Activated CD4-positive, alpha-beta T cell treated with anti-CD3 and anti-CD28 coated beads for 4 hours (primary cell): Measurements from ENCODE around the gene PEAR1.
"Not testable (repeated sequence)": the region's sequence is repeated elsewhere in the genome, so short reads cannot be mapped to it uniquely, and the experiment has no call there.

Experiments
- DNase-seq, 2 donors: peaks; one replicate each; pipeline ENCODE4 v3.0.0-alpha.2; 2020

PEAR1 gene

GRCh38 chr1:156924478-156925153 is 31.1 kb downstream of the PEAR1 start:
- no peak for DNase-seq

GRCh38 chr1:156925154-156926010 is 31.9 kb downstream of the PEAR1 start:
- DNase-seq = no peak

DNA sequence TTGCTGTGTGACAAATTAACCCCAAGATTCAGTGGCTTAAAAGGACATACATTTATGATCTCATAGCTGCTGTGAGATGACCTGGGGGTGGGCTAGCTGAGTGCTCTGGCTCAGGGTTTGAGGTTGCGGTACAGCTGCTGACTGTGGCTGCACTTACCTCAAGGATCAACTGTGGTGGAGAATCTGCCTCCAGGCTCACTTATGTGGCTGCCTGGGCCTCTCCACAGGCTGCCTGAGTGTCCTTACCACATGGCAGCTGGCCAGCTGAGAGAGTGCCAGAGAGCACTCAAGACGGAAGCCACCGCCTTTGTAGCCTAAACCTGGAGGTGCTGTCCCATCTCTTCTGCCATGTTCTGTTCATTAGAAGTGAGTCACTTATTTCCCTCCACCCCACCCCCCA is 32.7 kb downstream of the PEAR1 start:
- DNase-seq = no peak

DNA sequence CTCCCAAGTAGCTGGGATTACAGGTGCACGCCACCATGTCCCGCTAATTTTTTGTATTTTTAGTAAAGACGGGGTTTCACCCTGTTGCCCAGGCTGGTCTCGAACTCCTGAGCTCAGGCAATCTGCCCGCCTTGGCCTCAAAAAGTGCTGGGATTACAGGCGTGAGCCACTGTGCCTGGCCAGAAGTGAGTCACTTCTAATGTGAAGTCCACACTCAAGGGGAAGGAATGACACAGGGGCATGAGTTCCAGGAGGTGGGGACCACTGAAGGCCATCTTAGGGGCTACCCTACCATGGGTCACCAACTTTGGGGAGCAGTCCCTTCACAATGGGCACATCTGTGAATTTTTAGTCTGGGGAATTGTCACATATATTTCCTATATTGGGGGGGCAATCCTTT is 33.2 kb downstream of the PEAR1 start:
- DNase-seq = not testable (repeated sequence)

DNA sequence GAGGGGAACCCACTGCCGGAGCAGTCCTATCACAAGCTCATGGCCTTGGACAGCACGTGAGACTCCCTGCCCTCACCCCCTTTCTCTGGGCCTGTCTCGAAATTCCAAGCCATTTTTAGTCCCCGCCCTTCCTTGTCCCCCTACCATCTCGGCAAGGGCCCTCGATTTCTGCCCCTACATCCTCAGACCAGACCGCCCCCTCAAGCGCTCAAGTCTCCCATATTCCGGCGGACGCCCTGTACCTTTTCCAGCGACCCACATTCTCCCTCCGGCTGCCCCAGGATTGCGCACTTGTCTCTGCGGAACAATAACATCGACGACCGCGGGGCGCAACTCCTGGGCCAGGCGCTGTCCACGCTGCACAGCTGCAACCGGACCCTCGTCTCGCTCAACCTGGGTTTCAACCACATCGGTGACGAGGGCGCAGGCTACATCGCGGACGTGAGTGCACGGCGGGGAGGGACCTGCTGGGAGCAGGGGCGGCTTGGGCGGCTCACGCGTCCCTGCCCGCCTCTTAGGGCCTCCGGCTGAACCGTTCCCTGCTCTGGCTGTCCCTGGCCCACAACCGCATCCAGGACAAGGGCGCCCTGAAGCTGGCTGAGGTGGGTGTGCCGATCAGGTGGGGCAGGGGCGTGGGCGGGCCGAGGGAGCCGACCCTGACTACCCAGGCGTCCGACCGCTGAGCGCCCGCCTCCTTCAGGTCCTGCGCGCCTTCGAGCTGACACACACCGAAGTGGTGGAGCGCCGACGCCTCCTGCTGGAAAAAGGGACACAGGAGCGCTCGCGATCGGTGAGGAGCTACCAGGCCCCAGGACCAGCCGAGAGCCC is 33.9 kb downstream of the PEAR1 start:
- peak; percentile 60 to 70 for DNase-seq

DNA sequence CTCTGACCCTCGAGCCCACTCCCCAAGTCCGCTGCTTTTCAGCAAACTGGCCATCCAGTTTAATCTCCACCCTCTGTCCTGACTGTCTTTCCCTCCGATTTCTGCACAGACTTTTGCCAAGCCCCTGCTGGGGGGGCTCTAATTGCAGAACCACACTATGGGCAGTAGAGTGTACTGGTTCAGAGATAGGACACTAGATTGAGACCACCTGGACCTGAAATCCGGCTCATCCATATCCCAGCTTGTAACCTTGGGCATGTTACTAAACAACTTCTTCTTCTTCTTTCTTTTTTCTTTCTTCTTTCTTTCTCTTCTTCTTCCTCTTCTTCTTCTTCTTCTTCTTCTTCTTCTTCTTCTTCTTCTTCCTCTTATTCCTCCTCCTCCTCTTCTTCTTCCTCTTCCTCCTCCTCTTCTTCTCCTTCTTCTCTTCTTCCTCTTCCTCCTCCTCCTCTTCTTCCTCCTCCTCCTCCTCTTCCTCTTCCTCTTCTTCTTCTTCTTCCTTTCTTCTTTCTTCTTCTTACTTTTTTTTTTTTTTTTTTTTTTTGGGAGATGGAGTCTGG is 34.6 kb downstream of the PEAR1 start:
- DNase-seq = no peak

GRCh38 chr1:156929596-156930238 is 36.2 kb downstream of the PEAR1 start:
- no peak for DNase-seq

- no peak for DNase-seq
Observed at GRCh38 chr1:156930483-156930882, 37.0 kb downstream of the PEAR1 start.

GRCh38 chr1:156931211-156931952 is 37.9 kb downstream of the PEAR1 start:
- no peak for DNase-seq

GRCh38 chr1:156931974-156932710 is 38.6 kb downstream of the PEAR1 start:
- no peak for DNase-seq

DNA sequence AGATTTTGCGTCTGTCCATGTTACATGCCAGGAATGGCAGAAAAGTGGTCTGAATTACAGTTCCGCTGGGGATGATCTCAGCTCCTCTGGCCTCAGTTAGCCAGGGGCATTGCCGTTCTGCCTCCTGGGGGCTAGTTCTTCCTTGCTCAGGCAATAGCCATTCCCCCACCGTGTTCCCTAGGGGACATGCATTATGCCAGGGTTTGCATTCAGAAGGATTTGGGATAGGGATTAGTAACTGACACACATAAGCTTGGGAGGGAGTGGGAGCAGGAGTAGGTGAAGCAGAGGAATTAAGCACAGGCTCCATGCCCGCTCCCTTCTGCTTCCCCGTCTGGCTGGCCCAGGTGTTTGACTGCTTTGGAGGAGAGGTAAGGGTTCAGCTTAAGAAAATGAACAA is 39.6 kb downstream of the PEAR1 start:
- no peak for DNase-seq

DNA sequence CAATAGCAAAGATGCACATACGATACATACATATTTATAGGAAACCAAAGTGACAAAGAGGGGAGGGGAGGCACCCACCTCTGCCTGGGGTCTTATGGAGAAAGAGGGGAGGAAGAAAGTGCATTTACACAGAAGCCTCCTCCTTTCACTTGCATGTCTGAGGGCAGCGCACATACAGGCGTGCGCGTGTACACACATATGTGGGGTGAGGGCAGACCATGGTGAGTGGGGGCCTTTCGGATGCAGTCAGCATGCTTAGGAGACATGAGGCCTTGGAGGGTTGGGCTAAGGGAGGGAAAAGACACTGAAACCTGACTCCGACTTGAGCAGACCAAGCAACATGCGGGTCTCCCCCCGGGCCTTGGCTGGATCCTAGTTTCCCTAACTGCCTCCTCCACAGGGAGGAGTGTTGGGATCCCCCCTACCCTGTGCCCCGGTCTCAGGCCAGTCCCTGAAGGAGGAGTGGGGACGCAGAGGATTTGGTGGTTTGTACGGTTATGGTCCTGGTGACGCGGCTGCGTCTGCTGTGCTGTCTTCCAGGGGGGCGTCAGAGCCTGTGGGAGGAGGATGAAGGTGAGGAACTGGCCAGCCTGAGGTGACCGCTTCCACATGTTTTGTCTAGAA is 42.1 kb downstream of the PEAR1 start:
- DNase-seq = no peak

- no peak for DNase-seq
Observed at GRCh38 chr1:156936191-156936590, 42.7 kb downstream of the PEAR1 start.

- no peak for DNase-seq
Observed at GRCh38 chr1:156936721-156937220, 43.3 kb downstream of the PEAR1 start.

GRCh38 chr1:156937883-156938282 is 44.4 kb downstream of the PEAR1 start:
- no peak for DNase-seq

- DNase-seq = no peak
Observed at GRCh38 chr1:156938813-156939212, 45.3 kb downstream of the PEAR1 start.

GRCh38 chr1:156939786-156940334 is 46.3 kb downstream of the PEAR1 start:
- DNase-seq = no peak

- no peak for DNase-seq
Observed at GRCh38 chr1:156941675-156942074, 48.2 kb downstream of the PEAR1 start.

DNA sequence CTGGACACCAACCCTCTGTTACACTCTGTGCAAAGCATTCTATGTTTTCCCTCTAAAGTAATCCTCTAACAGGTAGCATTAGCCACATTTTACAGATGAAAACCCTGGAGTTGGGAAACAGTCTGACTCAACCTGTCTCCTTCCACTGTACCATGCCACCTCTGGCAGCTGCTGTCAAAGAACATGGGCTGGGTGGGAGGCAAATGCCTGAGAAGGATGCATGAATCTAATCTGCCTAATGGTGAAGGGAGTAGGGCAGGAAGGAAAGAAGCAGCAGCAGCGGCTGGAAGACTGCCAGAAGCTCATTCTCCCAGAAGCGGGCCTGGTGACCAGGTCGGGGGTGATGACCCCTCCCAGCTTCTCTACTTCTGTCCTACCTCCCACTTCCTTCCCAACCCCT is 48.7 kb downstream of the PEAR1 start:
- DNase-seq = no peak

GRCh38 chr1:156942576-156942975 is 49.1 kb downstream of the PEAR1 start:
- DNase-seq = no peak
